Ishikawa (cell line): ENCODE results near the gene TFR2.
A peak's percentile ranks its signal among the peaks of the same experiment; 100 is the strongest.

Source experiments
- CREB1 ChIP-seq: IDR thresholded peaks from 2 replicates; pipeline ENCODE4 v1.6.1; 2012; ENCODE audit warnings: low read depth
- EGR1 ChIP-seq: IDR thresholded peaks from 2 replicates; pipeline ENCODE4 v1.6.1; 2012
- EP300 ChIP-seq: IDR thresholded peaks from 2 replicates; pipeline ENCODE4 v1.6.1; 2012; ENCODE audit warnings: borderline replicate concordance
- FOXM1 ChIP-seq: IDR thresholded peaks from 2 replicates; pipeline ENCODE4 v1.6.1; 2012; ENCODE audit warnings: low read depth, borderline replicate concordance
- MAX ChIP-seq: IDR thresholded peaks from 2 replicates; pipeline ENCODE4 v1.6.1; 2012
- NFIC ChIP-seq: IDR thresholded peaks from 2 replicates; pipeline ENCODE4 v1.6.1; 2012
- RAD21 ChIP-seq: IDR thresholded peaks from 2 replicates; pipeline ENCODE4 v1.6.1; 2012; ENCODE audit warnings: low read depth
- REST ChIP-seq: IDR thresholded peaks from 2 replicates; pipeline ENCODE4 v1.6.1; 2012; ENCODE audit warnings: low read depth, mild to moderate bottlenecking
- TAF1 ChIP-seq: IDR thresholded peaks from 2 replicates; pipeline ENCODE4 v1.6.1; 2012; ENCODE audit warnings: low read depth, mild to moderate bottlenecking
- TCF12 ChIP-seq: IDR thresholded peaks from 2 replicates; pipeline ENCODE4 v1.6.1; 2012; ENCODE audit warnings: low read depth
- TEAD4 ChIP-seq: IDR thresholded peaks from 2 replicates; pipeline ENCODE4 v1.6.1; 2012
- USF1 ChIP-seq: IDR thresholded peaks from 2 replicates; pipeline ENCODE4 v1.6.1; 2012
- YY1 ChIP-seq: IDR thresholded peaks from 2 replicates; pipeline ENCODE4 v1.6.1; 2012; ENCODE audit warnings: low read depth
- ZBTB7A ChIP-seq: IDR thresholded peaks from 2 replicates; pipeline ENCODE4 v1.6.1; 2012; ENCODE audit warnings: low read depth

TFR2 gene

GRCh38 chr7:100574362-100575205 lies 66.8 kb downstream of the TFR2 start:
- no peak for TF ChIP-seq NFIC
- TF ChIP-seq EP300 = no peak
- no peak for TF ChIP-seq EGR1

GRCh38 chr7:100573691-100574361 lies 67.5 kb downstream of the TFR2 start, which contains the start of gene SAP25:
TSS of gene SAP25 (minus strand) at chr7:100573900. CDS start at chr7:100573742, 158 bp downstream.
- TF ChIP-seq CREB1 = no peak
- TF ChIP-seq YY1 = no peak
- no peak for TF ChIP-seq TEAD4
- TF ChIP-seq TAF1 = no peak
- TF ChIP-seq RAD21 = no peak

GRCh38 chr7:100572949-100573675 lies 68.2 kb downstream of the TFR2 start:
- TF ChIP-seq EP300 (no peak), MAX (no peak), TCF12 (no peak), FOXM1 (no peak), USF1 (no peak), TAF1 (no peak), REST (no peak), TEAD4 (no peak), ZBTB7A (no peak)

- TF ChIP-seq EP300 = no peak
- no peak for TF ChIP-seq YY1
- no peak for TF ChIP-seq USF1
- no peak for TF ChIP-seq NFIC
Measured at GRCh38 chr7:100572281-100572948, 68.9 kb downstream of the TFR2 start.

- no peak for TF ChIP-seq MAX
- TF ChIP-seq FOXM1 = no peak
- TF ChIP-seq CREB1 = no peak
- no peak for TF ChIP-seq USF1
- TF ChIP-seq EP300 = no peak
- TF ChIP-seq RAD21 = no peak
- no peak for TF ChIP-seq NFIC
Measured at GRCh38 chr7:100571829-100572116, 69.6 kb downstream of the TFR2 start.

GRCh38 chr7:100570954-100571828 lies 70.2 kb downstream of the TFR2 start:
- TF ChIP-seq TAF1 (no peak), TEAD4 (peak; percentile 19; the same call in 1 of the 2 replicates), REST (no peak), ZBTB7A (0 out of 2 replicates have a peak, but pooled peaks have one; percentile 1), MAX (no peak), CREB1 (no peak), NFIC (no peak), FOXM1 (no peak)
